ENCODE measurements around the gene AGFG2. TPM values are rescaled to one million over a fixed set of nuclear protein-coding genes. Genes with fewer than 3 reads are reported as not detected.

Gene AGFG2
- total RNA-seq, 1 donor from 2014 or later = 28.0 TPM

DNA sequence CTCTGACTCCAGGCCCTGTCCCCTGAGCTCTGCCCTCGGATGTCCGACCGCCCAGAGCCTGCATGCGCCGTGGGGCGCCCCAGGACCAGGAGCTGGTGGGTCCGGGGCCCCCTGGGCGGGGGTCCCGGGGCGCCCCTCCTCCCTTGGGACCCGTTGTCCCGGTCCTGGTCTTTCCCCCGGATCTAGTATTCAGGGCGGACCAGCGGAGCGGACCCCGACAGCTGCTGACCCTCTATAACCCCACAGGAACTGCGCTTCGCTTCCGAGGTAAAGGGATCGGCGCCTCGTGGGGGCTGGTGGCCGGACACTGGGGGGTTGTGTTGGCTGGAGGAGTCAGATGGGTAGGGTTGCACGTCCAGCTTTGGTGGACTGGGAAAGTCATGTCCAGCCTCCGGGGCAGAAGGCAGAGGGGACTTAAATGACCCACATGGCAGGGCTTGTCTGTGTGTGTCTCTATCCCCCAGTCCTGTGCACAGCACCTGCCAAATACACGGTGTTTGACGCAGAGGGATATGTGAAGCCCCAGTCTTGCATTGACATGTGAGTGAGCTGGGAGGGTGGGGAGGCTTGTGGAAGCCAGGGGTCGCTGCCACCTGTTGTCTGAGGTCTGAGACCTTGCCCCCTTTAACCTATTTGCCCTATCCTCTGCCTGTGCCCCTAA is 73.9 kb downstream of the AGFG2 start:
- DNase-seq (ENCODE audit: low spot score) = peak; percentile 60

DNA sequence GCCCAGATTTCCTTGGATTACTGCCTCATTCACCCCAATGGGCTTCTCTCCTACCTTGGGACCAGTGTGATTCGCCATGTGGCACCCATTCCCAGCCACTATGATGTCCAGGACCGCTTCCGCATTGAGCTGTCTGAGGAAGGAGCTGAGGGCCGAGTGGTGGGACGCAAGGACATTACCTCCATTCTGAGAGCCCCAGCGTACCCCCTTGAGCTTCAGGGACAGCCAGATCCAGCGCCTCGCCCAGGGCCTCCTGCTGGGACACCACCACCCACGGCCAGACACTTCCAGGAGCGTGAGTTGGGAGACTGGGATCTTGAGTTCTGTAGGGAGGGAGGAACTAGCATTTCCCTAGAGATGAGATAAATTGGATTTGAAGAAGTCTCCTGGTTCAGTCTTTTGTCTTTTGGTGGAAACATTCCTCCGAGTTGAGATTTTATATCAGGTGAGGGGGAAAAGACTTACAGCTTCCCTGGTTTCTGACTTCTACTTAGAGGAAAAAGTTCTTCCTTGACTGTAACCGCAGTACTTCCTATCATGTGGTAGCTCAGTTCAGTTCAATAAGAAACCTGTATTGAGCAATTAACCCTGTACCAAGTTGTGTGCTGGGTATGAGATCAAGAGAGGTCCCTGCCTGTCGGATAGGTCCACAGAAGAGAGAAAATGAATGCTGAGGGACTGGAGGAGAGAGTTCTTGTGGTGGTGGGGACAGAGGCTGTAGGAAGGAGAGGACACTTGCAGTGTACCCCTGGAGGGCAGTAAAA is 74.6 kb downstream of the AGFG2 start:
- no peak for DNase-seq (ENCODE audit: low spot score)

DNA sequence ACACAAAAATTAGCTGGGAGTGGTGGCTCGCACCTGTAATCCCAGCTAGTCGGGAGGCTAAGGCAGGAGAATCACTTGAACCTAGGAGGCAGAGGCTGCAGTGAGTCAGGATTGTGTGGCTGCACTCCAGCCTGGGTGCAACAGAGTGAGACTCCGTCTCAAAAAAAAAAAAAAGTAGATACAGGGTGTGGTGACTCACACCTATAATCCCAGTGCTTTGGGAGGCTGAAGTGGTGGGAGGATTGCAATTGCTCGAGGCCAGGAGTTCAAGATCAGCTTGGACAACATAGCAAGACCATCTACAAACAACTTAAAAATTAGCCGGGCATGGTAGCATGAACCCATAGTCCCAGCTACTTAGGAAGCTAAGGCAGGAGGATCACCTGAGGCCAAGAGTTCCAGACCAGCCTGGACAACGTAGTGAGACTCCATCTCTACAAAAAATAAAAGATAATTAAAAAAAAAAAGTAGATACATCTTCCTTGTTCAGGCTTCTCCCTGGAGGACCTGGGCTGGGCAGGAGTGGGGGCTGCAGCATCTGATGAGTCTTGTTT is 75.4 kb downstream of the AGFG2 start:
- no peak for DNase-seq (ENCODE audit: low spot score)

Other genes starting within 250 kb of the AGFG2 start
- not detected for gene SPDYE3, start 231.5 kb upstream of the AGFG2 start, total RNA-seq
- 94.1 TPM for gene PILRB, start 181.1 kb upstream of the AGFG2 start, total RNA-seq
- gene PILRA, start 165.7 kb upstream of the AGFG2 start, total RNA-seq = 21.6 TPM
- gene ZCWPW1, start 110.5 kb upstream of the AGFG2 start, total RNA-seq = 4.3 TPM
- gene MEPCE, start 109.4 kb upstream of the AGFG2 start, total RNA-seq = 33.7 TPM
- gene PPP1R35, start 102.7 kb upstream of the AGFG2 start, total RNA-seq = 32.4 TPM
- not detected for gene SPACDR, start 74.9 kb upstream of the AGFG2 start, total RNA-seq
- gene TSC22D4, start 60.0 kb upstream of the AGFG2 start, total RNA-seq = 42.9 TPM
- 0.68 TPM for gene NYAP1, start 55.3 kb upstream of the AGFG2 start, total RNA-seq
- gene SAP25, start 34.7 kb downstream of the AGFG2 start, total RNA-seq = 2.8 TPM
- 52.4 TPM for gene LRCH4, start 46.9 kb downstream of the AGFG2 start, total RNA-seq
- 0.29 TPM for gene FBXO24, start 47.1 kb downstream of the AGFG2 start, total RNA-seq
- gene PCOLCE, start 63.2 kb downstream of the AGFG2 start, total RNA-seq = 76.4 TPM
- 18.0 TPM for gene MOSPD3, start 73.3 kb downstream of the AGFG2 start, total RNA-seq
- gene TFR2, start 102.3 kb downstream of the AGFG2 start, total RNA-seq = 2.2 TPM
- not detected for gene ACTL6B, start 117.2 kb downstream of the AGFG2 start, total RNA-seq
- gene GNB2, start 134.5 kb downstream of the AGFG2 start, total RNA-seq = 225 TPM
- gene GIGYF1, start 155.0 kb downstream of the AGFG2 start, total RNA-seq = 44.9 TPM
- gene POP7, start 166.9 kb downstream of the AGFG2 start, total RNA-seq = 28.0 TPM
- 0.68 TPM for gene EPO, start 181.3 kb downstream of the AGFG2 start, total RNA-seq
- gene ZAN, start 194.4 kb downstream of the AGFG2 start, total RNA-seq = not detected